B cell (primary cell): ENCODE results near the gene MTX1. TPM values are rescaled to one million over a fixed set of nuclear protein-coding genes. Genes with fewer than 3 reads are reported as not detected.

ENCODE experiments used
- ATAC-seq: fragments of 200-7000 bp; cut with Tn5 transposase; one replicate; pipeline ENCODE4 v1.10.0; 2021; ENCODE audit warnings: low read depth, mild to moderate bottlenecking, moderate number of reproducible peaks, moderate library complexity
- CTCF ChIA-PET: fragments of 350-600 bp; sonication (Branson Sonifier 250); formaldehyde crosslinking; loops from one replicate; lab custom pipeline; 2021; ENCODE audit warnings: antibody characterized with exemption, inconsistent platforms; lab: Charles Lee
- POLR2A ChIA-PET: fragments of 350-600 bp; sonication (Branson Sonifier 250); formaldehyde crosslinking; loops from one replicate; lab custom pipeline; 2021; ENCODE audit warnings: antibody characterized with exemption; lab: Charles Lee
- DNase-seq: peaks from one replicate; pipeline ENCODE4 v3.0.0; 2013
- H2AFZ ChIP-seq: 2 replicates; pipeline ENCODE4 v1.6.1; 2012; ENCODE audit warnings: mild to moderate bottlenecking, low read depth, low read length; ENCODE audit not compliant: insufficient read depth, poor library complexity, severe bottlenecking
- H3K27ac ChIP-seq, 2 donors: 1 replicate in 1 of 2; 2 replicates in 1 of 2; pipeline ENCODE4 v1.5.1; 2012 to 2013; ENCODE audit warnings: low read length in 2 of 2, mild to moderate bottlenecking in 2 of 2, moderate library complexity in 1 of 2
- H3K27me3 ChIP-seq, 4 experiments: fragments of 200-600 bp in 1 of 4; sonication (generic) in 1 of 4; replicated peaks in 1 of 4; 1 replicate in 2 of 4; 2 replicates in 2 of 4; pipeline versions ENCODE4 v1.6.1 to v1.7.0; 2013 to 2016; ENCODE audit warnings: low read length in 3 of 4, mild to moderate bottlenecking in 2 of 4, mixed read lengths in 1 of 4, moderate library complexity in 1 of 4; ENCODE audit not compliant: insufficient read depth in 4 of 4, control insufficient read depth in 3 of 4; ENCODE audit errors: control extremely low read depth in 1 of 4
- H3K36me3 ChIP-seq, 2 experiments: replicated peaks in 1 of 2; 1 replicate in 1 of 2; 2 replicates in 1 of 2; pipeline versions ENCODE4 v1.6.1 to v1.7.1; 2013; ENCODE audit warnings: low read length in 1 of 2; ENCODE audit not compliant: insufficient read depth in 2 of 2, control insufficient read depth in 1 of 2; ENCODE audit errors: control extremely low read depth in 1 of 2, extremely low read depth in 1 of 2
- H3K4me1 ChIP-seq, 2 donors: fragments of 200-600 bp in 1 of 2; sonication (generic) in 1 of 2; 1 replicate in 1 of 2; 2 replicates in 1 of 2; pipeline versions ENCODE4 v1.5.1 to v1.6.1; 2013 to 2017; ENCODE audit warnings: low read length in 2 of 2; ENCODE audit not compliant: control insufficient read depth in 2 of 2, insufficient read depth in 2 of 2
- H3K4me2 ChIP-seq: replicated peaks from 2 replicates; pipeline ENCODE3; 2012; ENCODE audit warnings: mild to moderate bottlenecking, low read depth, low read length; ENCODE audit not compliant: poor library complexity, severe bottlenecking
- H3K4me3 ChIP-seq, 5 experiments: fragments of 200-600 bp in 1 of 5; sonication (generic) in 1 of 5; 1 replicate in 3 of 5; 2 replicates in 2 of 5; pipeline versions ENCODE4 v1.5.1 to v1.7.0; 2011 to 2016; ENCODE audit warnings: low read length in 4 of 5, mild to moderate bottlenecking in 4 of 5, low read depth in 2 of 5, control low read depth in 1 of 5, moderate library complexity in 1 of 5; ENCODE audit not compliant: insufficient read depth in 1 of 5; ENCODE audit errors: control extremely low read depth in 1 of 5, extremely low read depth in 1 of 5
- H3K79me2 ChIP-seq: fragments of 200-600 bp; sonication (generic); one replicate; pipeline ENCODE4 v1.6.0; 2016; ENCODE audit warnings: low read length; ENCODE audit not compliant: control insufficient read depth, insufficient read depth
- H3K9ac ChIP-seq: fragments of 200-600 bp; sonication (generic); 2 replicates; pipeline ENCODE4 v1.6.1; 2017; ENCODE audit warnings: mild to moderate bottlenecking, low read length, moderate library complexity
- H3K9me3 ChIP-seq, 3 donors: one replicate each; pipeline versions ENCODE4 v1.6.1 to v1.7.1; 2013; ENCODE audit warnings: low read length in 2 of 3; ENCODE audit not compliant: control insufficient read depth in 2 of 3, insufficient read depth in 1 of 3; ENCODE audit errors: control extremely low read depth in 1 of 3
- H4K20me1 ChIP-seq: 2 replicates; pipeline ENCODE4 v1.6.0; 2012; ENCODE audit warnings: mild to moderate bottlenecking, low read length; ENCODE audit not compliant: insufficient read depth, control insufficient read depth, poor library complexity, severe bottlenecking
- H3K27ac Mint-ChIP-seq: one replicate; pipeline ENCODE4 v1.8.0; 2021; ENCODE audit warnings: mixed read lengths
- H3K27me3 Mint-ChIP-seq: one replicate; pipeline ENCODE4 v1.8.0; 2021; ENCODE audit warnings: mixed read lengths
- H3K4me1 Mint-ChIP-seq: one replicate; pipeline ENCODE4 v1.8.0; 2021; ENCODE audit warnings: mixed read lengths
- H3K4me3 Mint-ChIP-seq: one replicate; pipeline ENCODE4 v1.8.0; 2021; ENCODE audit warnings: mixed read lengths
- H3K9me3 Mint-ChIP-seq: one replicate; pipeline ENCODE4 v1.8.0; 2022; ENCODE audit warnings: mixed read lengths; ENCODE audit not compliant: insufficient read depth
- EZH2 ChIP-seq: IDR thresholded peaks from 2 replicates; pipeline ENCODE4 v1.6.1; 2012; ENCODE audit warnings: borderline replicate concordance, low read depth, mild to moderate bottlenecking, moderate library complexity, low read length; ENCODE audit not compliant: insufficient read depth, poor library complexity, severe bottlenecking
- whole genome bisulfite sequencing: methylation state at CpG from one replicate; pipeline ENCODE4 v1.1.5; 2013; ENCODE audit warnings: missing lambda C conversion rate; ENCODE audit not compliant: insufficient coverage; 5-methylcytosine and 5-hydroxymethylcytosine counted together
- intact Hi-C: fragments of 100-400 bp; cut with micrococcal nuclease; formaldehyde crosslinking; loops from one replicate; pipeline ENCODE4 v1.10.0; 2022
- polyA plus RNA-seq: library from polyadenylated mRNA; depleted of rRNA; stranded (reverse); fragments of >200 nt; gene quantifications from 2 replicates; pipeline ENCODE4 v1.2.3, GENCODE V29; 2012
- total RNA-seq, 2 donors: library from RNA; stranded (reverse); fragments of 120-200 nt in 1 of 2; gene quantifications; 1 replicate in 1 of 2; 2 replicates in 1 of 2; pipeline versions ENCODE4 v1.2.3 to v1.2.4, GENCODE V29; 2013 to 2022
- TF ChIP-seq, protein P1 (sequence below): fragments of 200-600 bp; IDR thresholded peaks from one replicate; pipeline ENCODE4 v1.8.0; 2022; ENCODE audit warnings: antibody characterized with exemption, mild to moderate bottlenecking

Gene MTX1
- total and polyA plus RNA-seq, 2 donors (not counting 1 experiment from before 2014, with no cell fraction given), result 19.0 to 40.4 TPM

DNA sequence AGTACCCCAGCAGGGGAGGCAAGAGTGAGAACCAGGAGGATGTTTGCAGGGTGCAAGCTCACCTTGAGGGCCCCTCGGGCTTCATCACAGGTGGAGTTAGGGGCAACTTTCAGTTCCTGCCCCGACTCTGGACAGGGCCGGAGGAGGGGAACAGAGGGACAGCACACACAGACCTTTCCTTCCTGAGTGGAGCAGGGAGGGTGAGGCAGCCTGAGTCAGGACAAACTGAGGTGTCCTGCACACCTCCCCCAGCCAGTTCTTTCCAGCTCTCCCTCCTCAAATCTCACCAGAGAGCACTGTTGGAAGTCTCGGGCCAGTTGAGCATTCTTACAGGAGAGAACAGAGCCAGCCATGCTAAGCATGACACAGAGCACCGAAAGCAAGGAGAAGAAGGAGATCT lies 45.3 kb downstream of the MTX1 start:
- ChIA-PET CTCF (interaction anchor here (5.2 kb wide), 1 partner anchor 68 kb away, joined by 128 read pairs; the partner anchor contains the start of gene RUSC1), POLR2A (interaction anchor here (1.5 kb wide), 1 partner anchor 9 kb away, joined by 12 read pairs; no protein-coding TSS in a partner anchor)
- Mint-ChIP-seq H3K27ac (peak overlapping the region; percentile 67), H3K4me1 (peaks cover 44% of the 10 kb centered on the region), H3K9me3 (no peaks in the 10 kb centered on the region), H3K4me3 (peak overlapping the region; percentile 90), H3K27me3 (no peaks in the 10 kb centered on the region)
- ATAC-seq, result no peak
- Histone ChIP-seq H3K9ac (no peak overlapping the region), H3K9me3 (peaks cover 0 to 3% (median 0%) of the 10 kb centered on the region in 3 donors), H3K27ac (no peak overlapping the region), H3K4me3 (no peak overlapping the region), H3K79me2 (no peaks in the 10 kb centered on the region), H4K20me1 (no peaks in the 10 kb centered on the region), H3K36me3 (peaks cover 0 to 17% of the 10 kb centered on the region in 2 experiments), H3K27me3 (no peaks in the 10 kb centered on the region), H3K4me2 (peak overlapping the region; percentile 97), H3K4me1 (peaks cover 20 to 31% of the 10 kb centered on the region in 2 donors), H2AFZ (no peak overlapping the region)
- no peak for DNase-seq
- TF ChIP-seq, protein P1, sequence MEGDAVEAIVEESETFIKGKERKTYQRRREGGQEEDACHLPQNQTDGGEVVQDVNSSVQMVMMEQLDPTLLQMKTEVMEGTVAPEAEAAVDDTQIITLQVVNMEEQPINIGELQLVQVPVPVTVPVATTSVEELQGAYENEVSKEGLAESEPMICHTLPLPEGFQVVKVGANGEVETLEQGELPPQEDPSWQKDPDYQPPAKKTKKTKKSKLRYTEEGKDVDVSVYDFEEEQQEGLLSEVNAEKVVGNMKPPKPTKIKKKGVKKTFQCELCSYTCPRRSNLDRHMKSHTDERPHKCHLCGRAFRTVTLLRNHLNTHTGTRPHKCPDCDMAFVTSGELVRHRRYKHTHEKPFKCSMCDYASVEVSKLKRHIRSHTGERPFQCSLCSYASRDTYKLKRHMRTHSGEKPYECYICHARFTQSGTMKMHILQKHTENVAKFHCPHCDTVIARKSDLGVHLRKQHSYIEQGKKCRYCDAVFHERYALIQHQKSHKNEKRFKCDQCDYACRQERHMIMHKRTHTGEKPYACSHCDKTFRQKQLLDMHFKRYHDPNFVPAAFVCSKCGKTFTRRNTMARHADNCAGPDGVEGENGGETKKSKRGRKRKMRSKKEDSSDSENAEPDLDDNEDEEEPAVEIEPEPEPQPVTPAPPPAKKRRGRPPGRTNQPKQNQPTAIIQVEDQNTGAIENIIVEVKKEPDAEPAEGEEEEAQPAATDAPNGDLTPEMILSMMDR, result no peak
- no peak for TF ChIP-seq EZH2
- WGBS, result 87% methylated on average over 4 of the region's 5 CpGs
- intact Hi-C loops, result no loop called here

DNA sequence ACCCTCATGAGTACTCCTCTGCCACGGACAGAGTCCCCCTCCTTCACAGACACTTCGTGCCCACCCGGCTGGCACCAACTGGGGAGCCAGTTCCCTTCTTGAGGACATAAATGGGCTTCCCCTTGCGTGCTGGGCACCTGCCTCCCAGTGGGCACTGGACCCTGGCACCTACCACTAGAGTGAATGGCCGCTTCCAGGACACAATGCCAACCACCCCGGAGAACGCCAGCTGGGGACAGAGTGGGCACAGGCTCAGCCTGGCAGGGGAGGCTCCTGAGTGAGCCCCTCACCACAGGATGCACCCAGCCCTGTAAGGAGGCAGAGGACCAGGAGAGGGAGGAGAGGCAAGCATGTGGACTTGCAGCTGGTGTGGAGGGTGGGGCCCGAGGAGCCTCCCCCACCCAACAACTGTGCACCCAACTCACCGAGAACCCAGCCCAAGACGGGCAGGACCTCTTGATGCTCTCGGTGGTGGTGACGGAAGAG lies 45.8 kb downstream of the MTX1 start:
- 71% methylated on average over 12 of the region's 12 CpGs for WGBS
- Histone ChIP-seq H3K36me3 (peaks cover 0 to 18% of the 10 kb centered on the region in 2 experiments), H4K20me1 (no peaks in the 10 kb centered on the region), H3K9me3 (peaks cover 0 to 3% (median 0%) of the 10 kb centered on the region in 3 donors), H3K79me2 (no peaks in the 10 kb centered on the region), H2AFZ (peak overlapping the region; percentile 93), H3K4me3 (peak overlapping the region in 1 of 5 experiments; percentile 79), H3K4me2 (peak overlapping the region; percentile 97), H3K27me3 (no peaks in the 10 kb centered on the region), H3K9ac (peak overlapping the region; percentile 80), H3K27ac (no peak overlapping the region), H3K4me1 (peaks cover 20 to 31% of the 10 kb centered on the region in 2 donors)
- DNase-seq, result no peak
- Mint-ChIP-seq H3K4me3 (peak overlapping the region; percentile 90), H3K27ac (peak overlapping the region; percentile 67), H3K4me1 (peaks cover 44% of the 10 kb centered on the region), H3K27me3 (no peaks in the 10 kb centered on the region), H3K9me3 (no peaks in the 10 kb centered on the region)
- POLR2A ChIA-PET, result interaction anchor here (1.0 to 1.5 kb wide), 2 partner anchors 10 to 19 kb away, joined by 3 to 12 read pairs; partner anchors contain the start of gene CLK2
- no peak for ATAC-seq
- no peak for TF ChIP-seq EZH2
- TF ChIP-seq, protein P1, result no peak
- intact Hi-C loops, result no loop called here
- CTCF ChIA-PET, result interaction anchor here (1.2 kb wide), 1 partner anchor 69 kb away, joined by 5 read pairs; no protein-coding TSS in a partner anchor
